Loucy (cell line): Measurements from ENCODE around the gene KRT32.

ENCODE experiments used
- CTCF ChIP-seq: fragments of 200-600 bp; sonication (generic); conservative IDR thresholded peaks from 2 replicates; pipeline ENCODE4 v1.5.1; 2014; ENCODE audit warnings: mild to moderate bottlenecking, antibody characterized with exemption, low read length
- EZH2phosphoT487 ChIP-seq: fragments of 200-600 bp; IDR thresholded peaks from 2 replicates; pipeline ENCODE4 v1.6.1; 2018; ENCODE audit warnings: antibody characterized with exemption, mild to moderate bottlenecking, moderate library complexity, borderline replicate concordance

DNA sequence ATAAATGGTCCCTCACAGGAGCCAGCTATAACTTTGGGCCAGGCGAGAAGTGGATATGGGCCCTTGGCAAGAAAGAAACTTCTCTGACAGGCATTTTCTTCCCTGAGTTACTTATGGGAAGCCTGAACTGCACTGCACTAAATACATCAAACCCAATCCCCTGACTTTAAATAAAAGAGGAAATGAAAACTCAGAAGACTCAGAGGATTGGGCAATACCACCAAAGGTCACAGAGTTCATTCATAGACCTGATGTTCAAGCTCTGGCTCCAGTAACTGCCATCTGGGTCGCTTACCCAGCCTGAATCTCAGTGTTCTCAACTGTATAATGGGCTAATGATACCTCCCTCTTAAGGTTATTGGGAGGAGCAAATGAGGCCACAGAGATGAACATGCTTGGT is 12.9 kb upstream of the KRT32 start:
- TF ChIP-seq CTCF (no peak), EZH2phosphoT487 (no peak)
